ENCODE results near the gene DCXR.
A peak's percentile ranks its signal among the peaks of the same experiment; 100 is the strongest.

DCXR gene

GRCh38 chr17:82037092-82037888 is at the start of gene DCXR:
Gene DCXR (minus strand): TSS chr17:82037697. CDS start chr17:82037682, 15 bp downstream.
- DNase-seq, result peak; percentile 97

- no peak for DNase-seq
These were observed 48.7 kb upstream of the DCXR start for GRCh38 chr17:82085931-82086764.

- DNase-seq, result no peak
These were observed 47.7 kb upstream of the DCXR start for GRCh38 chr17:82085031-82085861.

GRCh38 chr17:82084373-82085030 is 47.0 kb upstream of the DCXR start:
- no peak for DNase-seq

- no peak for DNase-seq
These were observed 46.2 kb upstream of the DCXR start for GRCh38 chr17:82083533-82084359.

GRCh38 chr17:82083009-82083408 is 45.5 kb upstream of the DCXR start:
- DNase-seq, result no peak

- no peak for DNase-seq
These were observed 45.0 kb upstream of the DCXR start for GRCh38 chr17:82082456-82082855.

- DNase-seq, result no peak
These were observed 44.5 kb upstream of the DCXR start for GRCh38 chr17:82081966-82082365.

- no peak for DNase-seq
These were observed 44.0 kb upstream of the DCXR start for GRCh38 chr17:82081546-82081945.

- DNase-seq, result no peak
These were observed 43.4 kb upstream of the DCXR start for GRCh38 chr17:82080789-82081464.

- no peak for DNase-seq
These were observed 42.7 kb upstream of the DCXR start for GRCh38 chr17:82080048-82080788.

GRCh38 chr17:82079001-82079677 is 41.6 kb upstream of the DCXR start:
- DNase-seq, result no peak

- no peak for DNase-seq
These were observed 40.9 kb upstream of the DCXR start for GRCh38 chr17:82078433-82078832.

GRCh38 chr17:82077617-82078358 is 40.3 kb upstream of the DCXR start:
- no peak for DNase-seq

GRCh38 chr17:82076785-82077591 is 39.5 kb upstream of the DCXR start:
- no peak for DNase-seq

GRCh38 chr17:82076018-82076784 is 38.7 kb upstream of the DCXR start:
- no peak for DNase-seq

GRCh38 chr17:82073446-82073845 is 35.9 kb upstream of the DCXR start:
- no peak for DNase-seq

Data from OCI-M1 (cell line).